LNCaP clone FGC (cell line): ENCODE results near the gene SCEL.
"Not testable (repeated sequence)": the region's sequence is repeated elsewhere in the genome, so short reads cannot be mapped to it uniquely, and the experiment has no call there.

Source experiments
- DNase-seq: peaks from one replicate; pipeline ENCODE4 v3.0.0-alpha.2; 2011; ENCODE audit warnings: low read depth
- H3K4me3 ChIP-seq: 2 replicates; pipeline ENCODE4 v1.5.1; 2011; ENCODE audit warnings: mild to moderate bottlenecking, low read depth, low read length, control low read depth
- TF ChIP-seq, protein P1 (sequence below): IDR thresholded peaks from 2 replicates; pipeline ENCODE4 v1.5.1; 2012; ENCODE audit warnings: mild to moderate bottlenecking; ENCODE audit not compliant: control insufficient read depth, insufficient read depth; ENCODE audit errors: extremely low read depth

SCEL gene

DNA sequence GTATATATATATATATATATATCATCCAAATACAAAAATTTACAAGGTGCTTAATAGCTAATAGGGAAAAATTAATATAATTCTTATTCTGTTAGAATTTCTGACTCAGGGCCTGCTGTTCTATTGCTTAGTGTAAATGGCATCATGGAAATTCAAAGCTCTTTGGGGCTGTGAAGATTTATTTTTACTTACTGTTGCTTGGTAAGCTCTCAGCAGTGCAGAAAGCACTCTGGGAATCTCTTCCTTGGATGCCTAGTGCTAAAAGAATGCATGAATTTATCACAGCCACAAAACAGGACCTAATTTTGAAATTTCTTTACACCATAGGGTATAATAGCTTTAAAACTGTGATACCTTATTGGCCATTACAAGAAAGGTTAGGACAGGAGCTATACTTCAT lies 92.7 kb downstream of the SCEL start:
- no peak overlapping the region for H3K4me3 ChIP-seq
- TF ChIP-seq, protein P1, sequence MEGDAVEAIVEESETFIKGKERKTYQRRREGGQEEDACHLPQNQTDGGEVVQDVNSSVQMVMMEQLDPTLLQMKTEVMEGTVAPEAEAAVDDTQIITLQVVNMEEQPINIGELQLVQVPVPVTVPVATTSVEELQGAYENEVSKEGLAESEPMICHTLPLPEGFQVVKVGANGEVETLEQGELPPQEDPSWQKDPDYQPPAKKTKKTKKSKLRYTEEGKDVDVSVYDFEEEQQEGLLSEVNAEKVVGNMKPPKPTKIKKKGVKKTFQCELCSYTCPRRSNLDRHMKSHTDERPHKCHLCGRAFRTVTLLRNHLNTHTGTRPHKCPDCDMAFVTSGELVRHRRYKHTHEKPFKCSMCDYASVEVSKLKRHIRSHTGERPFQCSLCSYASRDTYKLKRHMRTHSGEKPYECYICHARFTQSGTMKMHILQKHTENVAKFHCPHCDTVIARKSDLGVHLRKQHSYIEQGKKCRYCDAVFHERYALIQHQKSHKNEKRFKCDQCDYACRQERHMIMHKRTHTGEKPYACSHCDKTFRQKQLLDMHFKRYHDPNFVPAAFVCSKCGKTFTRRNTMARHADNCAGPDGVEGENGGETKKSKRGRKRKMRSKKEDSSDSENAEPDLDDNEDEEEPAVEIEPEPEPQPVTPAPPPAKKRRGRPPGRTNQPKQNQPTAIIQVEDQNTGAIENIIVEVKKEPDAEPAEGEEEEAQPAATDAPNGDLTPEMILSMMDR = no peak
- no peak for DNase-seq

DNA sequence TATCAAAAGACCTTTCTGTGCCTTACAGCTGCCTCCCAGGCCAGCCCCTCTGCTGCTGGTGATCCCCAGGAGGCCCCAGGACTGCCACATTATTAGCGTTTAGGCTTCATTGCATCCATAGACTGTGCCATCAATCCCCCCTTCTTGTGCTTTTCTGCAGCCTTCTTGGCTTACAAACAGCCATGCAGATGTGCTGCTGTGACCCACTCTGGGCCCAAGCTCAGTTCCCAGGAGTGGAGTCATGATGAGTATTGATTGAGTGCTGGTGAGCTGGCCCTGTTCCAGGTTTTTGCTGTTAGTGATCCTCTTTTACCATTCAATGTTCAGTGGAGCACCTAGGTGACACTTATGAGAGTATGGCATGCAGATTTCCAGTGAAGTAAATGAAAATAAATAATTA lies 102.1 kb downstream of the SCEL start:
- TF ChIP-seq, protein P1 = no peak
- no peak overlapping the region for H3K4me3 ChIP-seq
- DNase-seq = no peak

DNA sequence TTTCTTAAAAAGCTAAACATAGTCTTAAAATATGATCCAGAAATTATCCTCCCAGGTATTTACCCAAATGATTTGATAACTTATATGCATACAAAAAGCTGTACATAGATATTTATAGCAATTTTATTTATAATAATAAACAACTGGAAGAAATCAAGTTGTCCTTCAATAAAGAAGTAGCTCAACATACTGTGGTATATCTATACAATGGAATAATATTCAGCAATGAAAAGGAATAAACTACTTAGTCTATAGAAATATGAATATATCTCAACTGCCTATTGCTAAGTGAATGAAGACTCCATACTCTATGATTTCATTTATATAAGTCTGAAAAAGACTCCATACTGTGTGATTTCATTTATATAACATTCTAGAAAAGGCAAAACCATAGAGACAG lies 114.9 kb downstream of the SCEL start:
- H3K4me3 ChIP-seq = no peak overlapping the region
- TF ChIP-seq, protein P1 = no peak
- no peak for DNase-seq

DNA sequence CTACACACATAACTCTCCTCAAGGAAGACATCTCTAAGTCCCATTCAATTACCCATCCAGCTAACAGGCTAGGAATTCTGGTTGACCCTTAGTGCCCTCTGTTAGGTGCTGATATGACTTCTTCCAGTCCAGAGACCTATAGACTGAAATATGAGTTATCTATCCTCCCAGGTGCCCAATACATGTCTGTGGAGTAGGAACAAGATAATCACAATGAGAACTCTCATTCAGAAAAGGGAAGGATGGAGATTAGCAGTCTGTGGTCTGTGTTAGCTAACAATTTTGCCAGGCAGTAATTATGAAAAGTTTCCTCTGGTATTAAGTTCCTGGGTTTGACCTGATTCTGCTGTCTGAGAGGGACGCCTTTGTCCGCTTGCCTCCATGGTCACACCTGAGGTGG lies 117.8 kb downstream of the SCEL start:
- DNase-seq = no peak
- no peak overlapping the region for H3K4me3 ChIP-seq
- TF ChIP-seq, protein P1 = no peak

DNA sequence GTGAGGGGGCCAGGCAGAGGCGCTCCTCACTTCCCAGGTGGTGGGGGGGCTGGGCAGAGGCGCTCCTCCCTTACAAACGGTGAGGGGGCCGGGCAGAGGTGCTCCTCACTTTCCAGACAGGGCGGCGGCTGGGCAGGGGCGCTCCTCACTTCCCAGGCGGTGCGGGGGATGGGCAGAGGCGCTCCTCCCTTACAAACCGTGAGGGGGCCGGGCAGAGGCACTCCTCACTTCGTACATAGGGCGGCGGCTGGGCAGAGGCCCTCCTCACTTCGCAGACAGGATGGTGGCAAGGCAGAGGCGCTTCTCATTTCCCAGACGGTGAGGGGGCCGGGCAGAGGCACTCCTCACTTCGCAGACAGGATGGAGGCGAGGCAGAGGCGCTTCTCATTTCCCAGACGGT lies 124.5 kb downstream of the SCEL start:
- not testable (repeated sequence) for DNase-seq, H3K4me3 ChIP-seq

DNA sequence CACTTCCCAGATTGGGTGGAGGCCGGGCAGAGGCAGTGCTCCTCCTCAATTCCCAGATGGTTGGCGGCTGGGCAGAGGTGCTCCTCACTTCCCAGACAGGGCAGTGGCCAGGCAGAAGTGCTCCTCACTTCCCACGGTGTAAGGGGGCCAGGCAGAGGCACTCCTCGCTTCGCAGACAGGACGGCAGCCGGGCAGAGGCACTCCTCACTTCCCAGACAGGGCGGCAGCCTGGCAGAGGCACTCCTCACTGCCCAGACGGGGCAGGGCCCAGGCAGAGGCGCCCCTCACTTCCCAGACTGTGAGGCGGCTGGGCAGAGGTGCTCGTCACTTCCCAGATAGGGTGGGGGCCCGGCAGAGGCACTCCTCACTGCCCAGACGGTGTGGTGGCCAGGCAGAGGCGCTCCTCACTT lies 125.3 kb downstream of the SCEL start:
- no peak for DNase-seq
- no peak overlapping the region for H3K4me3 ChIP-seq
- TF ChIP-seq, protein P1 = no peak

DNA sequence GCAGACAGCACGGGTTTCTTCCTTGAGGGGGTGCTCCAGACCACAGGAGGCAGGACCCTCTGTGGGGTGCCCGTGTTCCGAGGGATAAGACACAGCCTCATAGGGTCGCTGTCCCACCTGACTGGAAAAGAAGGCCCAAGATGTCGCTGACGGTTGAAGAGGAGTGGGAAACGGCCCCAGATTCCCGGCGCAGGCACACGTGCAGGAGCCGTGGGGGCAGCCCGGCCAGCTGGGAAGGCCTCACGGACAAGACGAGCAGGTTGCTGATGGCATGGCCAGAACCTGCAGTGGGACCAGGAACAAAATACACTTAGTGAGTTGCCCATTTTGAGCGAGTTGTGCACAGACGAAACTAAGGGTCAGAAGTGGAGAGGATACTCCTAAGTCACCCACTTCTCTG lies 126.8 kb downstream of the SCEL start:
- not testable (repeated sequence) for DNase-seq, H3K4me3 ChIP-seq

DNA sequence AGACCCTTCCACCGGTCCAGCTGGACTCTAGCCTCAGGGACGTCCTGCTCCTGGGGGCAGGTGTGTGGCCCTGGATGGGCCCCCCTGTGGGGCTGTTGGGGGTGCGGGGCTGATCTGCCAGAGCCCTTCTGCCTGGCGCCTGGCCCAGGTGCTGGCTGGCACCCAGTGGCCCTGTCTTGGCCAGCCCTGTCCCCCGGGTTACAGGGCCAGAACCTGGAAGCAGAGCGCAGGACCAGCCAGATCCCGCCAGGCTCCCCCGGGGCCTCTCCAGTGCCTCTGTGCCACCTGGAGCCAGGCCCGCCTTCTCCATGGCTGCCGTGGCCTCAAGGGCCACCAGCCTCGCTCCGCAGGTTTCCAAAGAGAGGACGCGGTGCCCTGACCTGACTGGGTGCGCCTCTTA lies 127.3 kb downstream of the SCEL start:
- H3K4me3 ChIP-seq, DNase-seq: not testable (repeated sequence)

DNA sequence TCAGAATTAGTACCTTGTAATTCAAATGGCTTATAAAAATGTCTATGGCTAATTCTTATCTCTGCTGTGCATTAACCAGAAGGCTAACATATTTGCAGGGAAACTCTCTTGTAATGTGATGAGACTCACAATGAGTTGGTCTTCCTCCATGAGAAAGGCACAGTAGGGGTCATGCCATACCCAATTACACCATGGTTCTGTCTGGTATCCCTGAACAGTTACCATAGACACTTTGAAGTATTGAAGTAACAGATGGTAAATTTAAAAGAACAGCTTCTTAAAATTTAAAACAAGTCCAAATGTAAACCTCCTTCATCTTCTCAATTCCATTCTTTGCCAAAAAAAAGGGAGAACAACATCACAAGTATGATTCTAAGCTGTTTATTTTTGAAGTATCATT lies 139.3 kb downstream of the SCEL start:
- DNase-seq = no peak
- no peak overlapping the region for H3K4me3 ChIP-seq
- TF ChIP-seq, protein P1 = no peak
